SW480 (cell line): ENCODE results near the gene TAS1R3.
"Not testable (repeated sequence)": the region's sequence is repeated elsewhere in the genome, so short reads cannot be mapped to it uniquely, and the experiment has no call there.

Experiments used
- DNase-seq: peaks from one replicate; pipeline ENCODE4 v3.0.0-alpha.2; 2016; ENCODE audit warnings: low spot score

Gene TAS1R3

GRCh38 chr1:1354271-1355247 lies 23.5 kb downstream of the TAS1R3 start:
- no peak for DNase-seq

GRCh38 chr1:1355416-1355815 lies 24.3 kb downstream of the TAS1R3 start:
- no peak for DNase-seq

- no peak for DNase-seq
Measured at GRCh38 chr1:1356166-1356795, 25.2 kb downstream of the TAS1R3 start.

GRCh38 chr1:1356796-1357401 lies 25.8 kb downstream of the TAS1R3 start:
- DNase-seq = no peak

GRCh38 chr1:1357871-1358432 lies 26.9 kb downstream of the TAS1R3 start:
- no peak for DNase-seq

- DNase-seq = no peak
Measured at GRCh38 chr1:1358433-1359271, 27.6 kb downstream of the TAS1R3 start, which contains the start of gene MXRA8. TSS of gene MXRA8 (minus strand) at chr1:1358555. CDS start at chr1:1358504, 51 bp downstream.

GRCh38 chr1:1359308-1359663 lies 28.2 kb downstream of the TAS1R3 start:
- no peak for DNase-seq

- DNase-seq = no peak
Measured at GRCh38 chr1:1359664-1360468, 28.8 kb downstream of the TAS1R3 start.

GRCh38 chr1:1360506-1361169 lies 29.6 kb downstream of the TAS1R3 start:
- peak; percentile 85 for DNase-seq

- no peak for DNase-seq
Measured at GRCh38 chr1:1361233-1361981, 30.3 kb downstream of the TAS1R3 start.

- no peak for DNase-seq
Measured at GRCh38 chr1:1361982-1362423, 30.9 kb downstream of the TAS1R3 start.

GRCh38 chr1:1364266-1364665 lies 33.2 kb downstream of the TAS1R3 start:
- DNase-seq = no peak

GRCh38 chr1:1365875-1366698 lies 35.0 kb downstream of the TAS1R3 start:
- DNase-seq = no peak

GRCh38 chr1:1366699-1367066 lies 35.6 kb downstream of the TAS1R3 start:
- DNase-seq = no peak

- no peak for DNase-seq
Measured at GRCh38 chr1:1367315-1367714, 36.2 kb downstream of the TAS1R3 start.

GRCh38 chr1:1370094-1370493 lies 39.0 kb downstream of the TAS1R3 start:
- not testable (repeated sequence) for DNase-seq

GRCh38 chr1:1370771-1371300 lies 39.8 kb downstream of the TAS1R3 start:
- no peak for DNase-seq

GRCh38 chr1:1371364-1371745 lies 40.3 kb downstream of the TAS1R3 start:
- DNase-seq = no peak
